HG03521 (cell line): ENCODE measurements around the gene ADARB2.

Source experiments
- ATAC-seq: cut with Tn5 transposase; IDR thresholded peaks from one replicate; pipeline ENCODE4 v1.9.1; 2021; ENCODE audit warnings: mild to moderate bottlenecking, moderate library complexity; ENCODE audit not compliant: unreplicated experiment

ADARB2 gene

GRCh38 chr10:1598393-1599153, 138.8 kb downstream of the ADARB2 start:
- no peak for ATAC-seq

- ATAC-seq: no peak
Measured at GRCh38 chr10:1597370-1598146, 139.8 kb downstream of the ADARB2 start.

- no peak for ATAC-seq
Measured at GRCh38 chr10:1596482-1597099, 140.7 kb downstream of the ADARB2 start.

GRCh38 chr10:1595726-1596125, 141.6 kb downstream of the ADARB2 start:
- no peak for ATAC-seq

- ATAC-seq: no peak
Measured at GRCh38 chr10:1595242-1595600, 142.1 kb downstream of the ADARB2 start.

- no peak for ATAC-seq
Measured at GRCh38 chr10:1594372-1595241, 142.7 kb downstream of the ADARB2 start.

GRCh38 chr10:1591742-1592141, 145.6 kb downstream of the ADARB2 start:
- no peak for ATAC-seq

- ATAC-seq: no peak
Measured at GRCh38 chr10:1591045-1591444, 146.3 kb downstream of the ADARB2 start.

GRCh38 chr10:1589257-1589656, 148.1 kb downstream of the ADARB2 start:
- no peak for ATAC-seq

GRCh38 chr10:1582739-1583138, 154.6 kb downstream of the ADARB2 start:
- no peak for ATAC-seq

- no peak for ATAC-seq
Measured at GRCh38 chr10:1581189-1581588, 156.1 kb downstream of the ADARB2 start.

- no peak for ATAC-seq
Measured at GRCh38 chr10:1579671-1580070, 157.7 kb downstream of the ADARB2 start.

- ATAC-seq: no peak
Measured at GRCh38 chr10:1579141-1579491, 158.2 kb downstream of the ADARB2 start.

GRCh38 chr10:1578392-1579140, 158.8 kb downstream of the ADARB2 start:
- no peak for ATAC-seq

GRCh38 chr10:1577945-1578344, 159.4 kb downstream of the ADARB2 start:
- ATAC-seq: no peak

GRCh38 chr10:1577373-1577770, 160.0 kb downstream of the ADARB2 start:
- no peak for ATAC-seq

- no peak for ATAC-seq
Measured at GRCh38 chr10:1576467-1577372, 160.6 kb downstream of the ADARB2 start.

- ATAC-seq: no peak
Measured at GRCh38 chr10:1575481-1576244, 161.7 kb downstream of the ADARB2 start.

GRCh38 chr10:1574719-1575118, 162.6 kb downstream of the ADARB2 start:
- no peak for ATAC-seq
